Measurements from ENCODE around the gene PCDH1. TPM values are rescaled to one million over a fixed set of nuclear protein-coding genes. Genes with fewer than 3 reads are reported as not detected.

PCDH1 gene
- total RNA-seq, 1 experiment from 2014 or later = 41.1 TPM

- in situ Hi-C loops (cut with HindIII; ENCODE audit: low pct_unique_long_range_greater_than_20kb, low sequenced_read_pairs) = no loop called here
- DNase-seq (ENCODE audit: low read depth) = no peak
These were observed 32.8 kb downstream of the PCDH1 start for GRCh38 chr5:141845371-141845851.

- no peak for DNase-seq (ENCODE audit: low read depth)
- in situ Hi-C loops (cut with HindIII; ENCODE audit: low pct_unique_long_range_greater_than_20kb, low sequenced_read_pairs) = no loop called here
These were observed 33.7 kb downstream of the PCDH1 start for GRCh38 chr5:141844414-141845097.

- in situ Hi-C loops (cut with HindIII; ENCODE audit: low pct_unique_long_range_greater_than_20kb, low sequenced_read_pairs) = no loop called here
- no peak for DNase-seq (ENCODE audit: low read depth)
These were observed 34.9 kb downstream of the PCDH1 start for GRCh38 chr5:141843156-141843927.

GRCh38 chr5:141841378-141842180 is 36.6 kb downstream of the PCDH1 start:
- no peak for DNase-seq (ENCODE audit: low read depth)

GRCh38 chr5:141840826-141841360 is 37.3 kb downstream of the PCDH1 start:
- in situ Hi-C loops (cut with HindIII; ENCODE audit: low pct_unique_long_range_greater_than_20kb, low sequenced_read_pairs) = no loop called here
- no peak for DNase-seq (ENCODE audit: low read depth)

More at GRCh38 chr5:141841378-141842180, 36.6 kb downstream of the PCDH1 start:
- in situ Hi-C loops (cut with HindIII; ENCODE audit: low pct_unique_long_range_greater_than_20kb, low sequenced_read_pairs) = no loop called here

- in situ Hi-C loops (cut with HindIII; ENCODE audit: low pct_unique_long_range_greater_than_20kb, low sequenced_read_pairs) = no loop called here
- DNase-seq (ENCODE audit: low read depth) = no peak
These were observed 37.9 kb downstream of the PCDH1 start for GRCh38 chr5:141840280-141840812.

GRCh38 chr5:141839015-141839513 is 39.1 kb downstream of the PCDH1 start:
- no peak for DNase-seq (ENCODE audit: low read depth)
- in situ Hi-C loops (cut with HindIII; ENCODE audit: low pct_unique_long_range_greater_than_20kb, low sequenced_read_pairs) = no loop called here

- in situ Hi-C loops (cut with HindIII; ENCODE audit: low pct_unique_long_range_greater_than_20kb, low sequenced_read_pairs) = no loop called here
These were observed 39.7 kb downstream of the PCDH1 start for GRCh38 chr5:141838326-141839014.

GRCh38 chr5:141835928-141836670 is 42.1 kb downstream of the PCDH1 start:
- in situ Hi-C loops (cut with HindIII; ENCODE audit: low pct_unique_long_range_greater_than_20kb, low sequenced_read_pairs) = no loop called here
- no peak for DNase-seq (ENCODE audit: low read depth)

More at GRCh38 chr5:141838326-141839014, 39.7 kb downstream of the PCDH1 start:
- no peak for DNase-seq (ENCODE audit: low read depth)

- in situ Hi-C loops (cut with HindIII; ENCODE audit: low pct_unique_long_range_greater_than_20kb, low sequenced_read_pairs) = no loop called here
- no peak for DNase-seq (ENCODE audit: low read depth)
These were observed 43.9 kb downstream of the PCDH1 start for GRCh38 chr5:141834331-141834730.

- DNase-seq (ENCODE audit: low read depth) = no peak
- in situ Hi-C loops (cut with HindIII; ENCODE audit: low pct_unique_long_range_greater_than_20kb, low sequenced_read_pairs) = no loop called here
These were observed 46.1 kb downstream of the PCDH1 start for GRCh38 chr5:141832131-141832530.

- DNase-seq (ENCODE audit: low read depth) = no peak
- in situ Hi-C loops (cut with HindIII; ENCODE audit: low pct_unique_long_range_greater_than_20kb, low sequenced_read_pairs) = no loop called here
These were observed 50.0 kb downstream of the PCDH1 start for GRCh38 chr5:141828162-141828561.

- in situ Hi-C loops (cut with HindIII; ENCODE audit: low pct_unique_long_range_greater_than_20kb, low sequenced_read_pairs) = no loop called here
- no peak for DNase-seq (ENCODE audit: low read depth)
These were observed 51.5 kb downstream of the PCDH1 start for GRCh38 chr5:141826674-141827073.

GRCh38 chr5:141825791-141826560 is 52.2 kb downstream of the PCDH1 start:
- in situ Hi-C loops (cut with HindIII; ENCODE audit: low pct_unique_long_range_greater_than_20kb, low sequenced_read_pairs) = no loop called here
- DNase-seq (ENCODE audit: low read depth) = no peak

- DNase-seq (ENCODE audit: low read depth) = no peak
- in situ Hi-C loops (cut with HindIII; ENCODE audit: low pct_unique_long_range_greater_than_20kb, low sequenced_read_pairs) = no loop called here
These were observed 53.0 kb downstream of the PCDH1 start for GRCh38 chr5:141825241-141825671.

- DNase-seq (ENCODE audit: low read depth) = no peak
- in situ Hi-C loops (cut with HindIII; ENCODE audit: low pct_unique_long_range_greater_than_20kb, low sequenced_read_pairs) = no loop called here
These were observed 53.5 kb downstream of the PCDH1 start for GRCh38 chr5:141824717-141825116.
